HG03571 (cell line): ENCODE data around the gene FGF19.

Experiments used
- ATAC-seq: cut with Tn5 transposase; IDR thresholded peaks from one replicate; pipeline ENCODE4 v1.9.1; 2021; ENCODE audit not compliant: unreplicated experiment

The FGF19 gene

DNA sequence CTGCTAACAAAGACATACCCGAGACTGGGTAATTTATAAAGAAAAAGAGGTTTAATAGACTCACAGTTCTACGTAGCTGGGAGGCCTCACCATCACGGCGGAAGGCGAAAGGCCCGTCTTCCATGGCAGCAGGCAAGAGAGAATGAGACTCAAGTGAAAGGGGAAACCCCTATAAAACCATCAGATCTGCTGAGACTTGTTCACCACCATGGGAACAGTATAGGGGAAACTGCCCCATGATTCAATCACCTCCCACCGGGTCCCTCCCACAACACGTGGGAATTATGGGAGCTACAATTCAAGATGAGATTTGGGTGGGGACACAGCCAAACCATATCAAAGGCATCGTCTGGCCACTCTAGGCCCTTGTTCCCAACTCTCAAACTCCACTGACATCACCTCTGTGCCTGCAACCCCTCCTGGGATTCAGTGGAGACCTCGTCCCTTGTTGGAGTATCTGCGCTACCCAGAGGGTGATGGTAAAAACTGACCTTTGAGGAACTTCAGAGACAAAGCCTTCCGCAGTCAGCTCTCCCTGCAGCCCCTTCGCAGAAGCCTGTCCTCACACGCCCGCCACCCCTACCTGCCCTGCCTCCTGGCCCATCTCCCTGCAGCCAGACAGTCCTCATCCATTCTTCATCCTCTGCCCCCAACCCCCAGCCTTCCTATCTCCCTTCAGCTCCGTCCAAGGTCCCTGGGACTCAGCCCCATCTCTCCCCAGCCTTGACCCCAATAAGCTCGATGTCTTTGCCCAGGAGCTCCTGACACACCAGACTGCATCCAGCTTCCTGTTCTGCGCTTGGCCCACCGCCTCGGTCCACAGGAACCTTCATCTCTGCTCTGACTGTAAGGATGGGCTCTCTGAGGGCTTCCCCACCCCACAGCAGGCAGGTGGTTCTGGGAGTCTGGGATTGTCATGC, 47.0 kb downstream of the FGF19 start:
- no peak for ATAC-seq

DNA sequence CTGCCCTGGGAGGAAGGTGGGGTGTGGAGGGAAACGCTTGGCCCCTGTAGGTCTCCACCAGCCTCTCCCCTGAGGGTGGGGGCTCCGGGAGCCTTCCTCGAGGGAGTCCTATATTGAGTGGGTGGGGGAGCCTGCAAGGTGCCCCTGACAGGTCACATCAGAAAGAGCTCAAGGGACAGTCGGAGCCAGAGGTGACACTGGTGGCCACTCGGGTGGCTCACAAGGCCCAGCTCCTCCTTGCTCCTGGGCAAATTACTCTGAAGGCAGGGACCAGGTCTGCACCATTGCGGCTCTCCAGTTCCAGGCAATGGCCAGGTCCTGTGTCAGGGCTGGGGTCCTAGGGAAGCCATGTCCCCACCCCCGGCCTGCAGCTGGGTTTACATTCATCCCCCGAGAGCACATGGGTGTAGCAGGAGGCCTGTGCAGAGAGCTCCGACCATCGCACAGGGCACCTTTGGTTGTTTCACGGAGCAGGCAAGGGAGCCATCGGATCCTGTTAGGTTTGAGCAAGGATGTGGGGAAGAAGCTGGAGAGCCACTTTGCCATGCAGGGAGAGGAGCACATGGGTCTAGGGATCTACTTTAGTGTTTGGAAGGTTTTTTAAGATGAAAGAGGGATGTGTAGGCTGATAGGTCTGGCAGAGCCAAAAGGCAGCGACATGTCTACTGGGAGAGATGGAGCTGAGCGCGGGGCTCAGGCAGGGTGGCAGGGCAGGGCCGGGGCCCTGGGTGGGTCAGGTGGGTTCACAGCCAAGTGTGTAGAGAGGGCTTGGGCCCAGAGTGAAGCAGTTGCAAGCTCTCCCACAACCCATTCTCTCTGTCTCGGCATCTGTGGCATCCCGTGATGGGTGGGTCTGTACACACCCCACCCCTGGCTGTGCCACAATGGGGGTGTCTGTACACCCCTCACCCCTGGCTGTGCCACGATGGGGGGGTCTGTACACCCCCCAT, 48.1 kb downstream of the FGF19 start:
- no peak for ATAC-seq

DNA sequence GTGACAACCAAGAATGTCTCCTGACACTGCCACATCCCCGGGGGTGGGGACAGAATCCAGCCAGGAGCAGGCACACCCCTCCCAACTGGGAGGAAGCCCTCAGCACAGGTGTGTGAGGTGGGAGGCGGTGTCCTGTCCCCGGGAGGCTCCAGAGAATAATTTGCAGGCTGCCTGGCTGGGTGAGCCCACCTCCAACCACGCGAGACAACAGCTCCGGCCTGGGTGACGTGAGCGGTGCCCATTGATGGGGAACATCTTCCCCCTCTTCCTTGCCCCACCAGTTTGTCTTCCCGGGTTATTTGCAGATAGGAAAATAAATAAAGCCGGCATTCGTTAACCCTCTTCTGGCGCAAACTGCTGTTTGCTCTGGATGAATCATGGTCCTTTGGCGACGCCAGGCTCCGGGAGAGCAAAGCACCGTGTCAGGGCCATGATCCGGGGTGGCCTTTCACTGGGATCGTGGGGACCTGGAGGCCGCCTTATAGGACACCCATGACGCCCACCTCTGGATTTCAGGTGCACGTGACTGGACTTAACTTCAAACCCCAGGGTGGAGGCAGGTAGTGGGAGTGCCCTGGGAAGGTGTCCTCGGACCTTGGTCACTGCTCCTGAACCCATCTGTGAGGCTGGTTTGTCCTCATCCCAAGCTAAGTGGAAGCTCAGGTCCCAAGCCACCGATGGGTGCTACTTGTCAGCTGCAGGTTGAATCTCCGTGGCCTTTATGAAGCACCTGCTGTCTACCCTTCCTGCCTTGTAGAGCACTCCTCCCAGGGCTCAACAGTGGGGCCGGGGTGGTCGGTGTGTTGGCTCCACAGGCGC, 49.0 kb downstream of the FGF19 start:
- ATAC-seq, result no peak

DNA sequence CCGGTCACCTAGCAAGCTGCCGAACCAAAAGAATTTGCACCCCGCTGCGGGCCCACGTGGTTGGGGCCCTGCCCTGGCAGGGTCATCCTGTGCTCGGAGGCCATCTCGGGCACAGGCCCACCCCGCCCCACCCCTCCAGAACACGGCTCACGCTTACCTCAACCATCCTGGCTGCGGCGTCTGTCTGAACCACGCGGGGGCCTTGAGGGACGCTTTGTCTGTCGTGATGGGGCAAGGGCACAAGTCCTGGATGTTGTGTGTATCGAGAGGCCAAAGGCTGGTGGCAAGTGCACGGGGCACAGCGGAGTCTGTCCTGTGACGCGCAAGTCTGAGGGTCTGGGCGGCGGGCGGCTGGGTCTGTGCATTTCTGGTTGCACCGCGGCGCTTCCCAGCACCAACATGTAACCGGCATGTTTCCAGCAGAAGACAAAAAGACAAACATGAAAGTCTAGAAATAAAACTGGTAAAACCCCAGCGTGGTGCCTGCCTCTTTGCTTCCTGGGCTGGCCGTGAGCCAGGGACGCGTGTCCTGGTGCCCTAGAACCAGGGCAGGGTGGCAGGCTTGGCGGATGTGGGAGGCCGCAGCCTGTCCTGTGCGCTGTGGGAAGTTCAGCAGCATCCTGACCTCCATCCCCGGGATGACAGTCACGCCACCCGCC, 49.7 kb downstream of the FGF19 start:
- ATAC-seq, result no peak

DNA sequence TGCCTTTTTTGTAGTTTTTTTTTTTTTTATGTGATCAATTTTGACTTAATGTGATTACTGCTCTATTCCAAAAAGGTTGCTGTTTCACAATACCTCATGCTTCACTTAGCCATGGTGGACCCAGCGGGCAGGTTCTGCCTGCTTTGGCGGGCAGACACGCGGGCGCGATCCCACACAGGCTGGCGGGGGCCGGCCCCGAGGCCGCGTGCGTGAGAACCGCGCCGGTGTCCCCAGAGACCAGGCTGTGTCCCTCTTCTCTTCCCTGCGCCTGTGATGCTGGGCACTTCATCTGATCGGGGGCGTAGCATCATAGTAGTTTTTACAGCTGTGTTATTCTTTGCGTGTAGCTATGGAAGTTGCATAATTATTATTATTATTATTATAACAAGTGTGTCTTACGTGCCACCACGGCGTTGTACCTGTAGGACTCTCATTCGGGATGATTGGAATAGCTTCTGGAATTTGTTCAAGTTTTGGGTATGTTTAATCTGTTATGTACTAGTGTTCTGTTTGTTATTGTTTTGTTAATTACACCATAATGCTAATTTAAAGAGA, 50.3 kb downstream of the FGF19 start:
- ATAC-seq, result no peak

DNA sequence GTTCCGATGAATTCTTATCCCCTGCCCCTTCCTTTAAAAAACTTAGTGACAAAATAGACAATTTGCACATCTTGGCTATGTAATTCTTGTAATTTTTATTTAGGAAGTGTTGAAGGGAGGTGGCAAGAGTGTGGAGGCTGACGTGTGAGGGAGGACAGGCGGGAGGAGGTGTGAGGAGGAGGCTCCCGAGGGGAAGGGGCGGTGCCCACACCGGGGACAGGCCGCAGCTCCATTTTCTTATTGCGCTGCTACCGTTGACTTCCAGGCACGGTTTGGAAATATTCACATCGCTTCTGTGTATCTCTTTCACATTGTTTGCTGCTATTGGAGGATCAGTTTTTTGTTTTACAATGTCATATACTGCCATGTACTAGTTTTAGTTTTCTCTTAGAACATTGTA, 50.8 kb downstream of the FGF19 start:
- ATAC-seq, result no peak

DNA sequence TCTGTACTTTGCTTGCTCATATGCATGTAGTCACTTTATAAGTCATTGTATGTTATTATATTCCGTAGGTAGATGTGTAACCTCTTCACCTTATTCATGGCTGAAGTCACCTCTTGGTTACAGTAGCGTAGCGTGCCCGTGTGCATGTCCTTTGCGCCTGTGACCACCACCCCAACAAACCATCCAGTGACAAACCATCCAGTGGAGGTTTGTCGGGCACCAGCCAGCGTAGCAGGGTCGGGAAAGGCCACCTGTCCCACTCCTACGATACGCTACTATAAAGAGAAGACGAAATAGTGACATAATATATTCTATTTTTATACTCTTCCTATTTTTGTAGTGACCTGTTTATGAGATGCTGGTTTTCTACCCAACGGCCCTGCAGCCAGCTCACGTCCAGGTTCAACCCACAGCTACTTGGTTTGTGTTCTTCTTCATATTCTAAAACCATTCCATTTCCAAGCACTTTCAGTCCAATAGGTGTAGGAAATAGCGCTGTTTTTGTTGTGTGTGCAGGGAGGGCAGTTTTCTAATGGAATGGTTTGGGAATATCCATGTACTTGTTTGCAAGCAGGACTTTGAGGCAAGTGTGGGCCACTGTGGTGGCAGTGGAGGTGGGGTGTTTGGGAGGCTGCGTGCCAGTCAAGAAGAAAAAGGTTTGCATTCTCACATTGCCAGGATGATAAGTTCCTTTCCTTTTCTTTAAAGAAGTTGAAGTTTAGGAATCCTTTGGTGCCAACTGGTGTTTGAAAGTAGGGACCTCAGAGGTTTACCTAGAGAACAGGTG, 51.8 kb downstream of the FGF19 start:
- no peak for ATAC-seq

DNA sequence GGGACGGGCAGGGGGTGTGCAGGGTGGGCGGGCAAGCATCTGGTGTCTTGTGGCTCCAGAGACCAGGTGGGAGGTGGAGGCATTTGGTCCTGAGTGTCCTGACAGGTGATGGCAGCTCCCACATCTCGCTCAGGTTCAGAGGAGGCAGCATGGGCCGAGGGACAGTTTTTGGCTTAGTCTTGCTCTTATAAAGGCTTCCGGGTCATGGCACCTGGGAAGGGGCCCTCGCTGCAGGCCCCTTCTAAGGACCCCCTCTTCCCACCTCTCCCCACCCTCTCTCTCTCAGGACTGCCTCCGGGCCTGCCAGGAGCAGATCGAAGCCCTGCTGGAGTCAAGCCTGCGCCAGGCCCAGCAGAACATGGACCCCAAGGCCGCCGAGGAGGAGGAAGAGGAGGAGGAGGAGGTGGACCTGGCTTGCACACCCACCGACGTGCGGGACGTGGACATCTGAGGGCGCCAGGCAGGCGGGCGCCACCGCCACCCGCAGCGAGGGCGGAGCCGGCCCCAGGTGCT, 52.9 kb downstream of the FGF19 start:
- ATAC-seq, result no peak

DNA sequence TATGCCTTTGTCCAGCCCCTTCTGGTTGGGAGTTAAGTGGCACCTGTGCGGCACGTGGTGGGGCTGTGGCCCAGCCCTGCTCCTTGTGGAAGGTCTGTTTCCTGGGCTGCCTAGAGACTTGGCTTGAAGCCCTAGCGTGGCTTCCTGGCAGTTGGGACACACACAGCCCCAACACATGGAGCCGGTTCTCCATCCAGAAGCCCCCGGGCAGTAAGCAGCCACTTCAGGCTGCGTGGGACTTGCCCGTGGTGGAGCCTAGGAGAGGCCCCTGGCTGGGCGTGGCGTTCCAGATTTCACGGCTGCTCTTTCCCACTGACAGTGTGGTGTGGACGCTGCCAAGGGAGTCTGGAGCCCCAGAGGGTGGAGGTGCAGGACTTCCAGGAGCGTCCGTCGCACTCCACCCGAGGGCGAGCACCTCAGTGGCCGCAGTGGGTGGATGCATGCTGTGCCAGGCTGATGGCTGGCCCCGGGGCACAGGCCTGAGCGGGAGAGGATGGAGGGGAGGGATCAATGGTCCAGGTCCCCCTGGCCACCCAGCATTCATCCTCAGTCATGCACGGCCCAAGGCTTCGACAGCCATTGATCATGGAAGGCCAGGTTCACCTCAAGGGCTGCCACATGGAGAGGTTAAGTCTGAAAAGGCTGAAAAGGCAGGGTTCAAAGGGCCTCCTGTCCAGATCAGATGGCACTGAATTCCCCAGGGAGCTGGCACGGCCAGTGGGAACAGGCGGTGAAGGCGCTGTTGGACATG, 53.6 kb downstream of the FGF19 start:
- no peak for ATAC-seq

DNA sequence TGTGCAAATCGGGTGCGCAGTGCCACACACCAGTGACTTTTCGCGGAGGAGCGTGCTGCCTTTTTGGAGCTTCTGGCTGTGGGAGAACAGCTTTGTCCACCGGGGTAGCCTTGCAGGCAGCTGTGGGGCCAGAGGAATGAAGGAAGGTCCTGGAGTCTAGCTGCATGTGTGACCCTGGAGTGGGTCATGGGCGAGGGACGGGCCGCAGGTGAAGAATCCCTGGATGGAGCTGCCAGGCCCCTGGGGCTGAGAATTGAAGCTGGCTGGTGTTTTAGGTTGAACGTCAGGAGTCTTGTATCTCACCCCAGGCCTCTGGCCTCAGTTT, 54.3 kb downstream of the FGF19 start:
- no peak for ATAC-seq

DNA sequence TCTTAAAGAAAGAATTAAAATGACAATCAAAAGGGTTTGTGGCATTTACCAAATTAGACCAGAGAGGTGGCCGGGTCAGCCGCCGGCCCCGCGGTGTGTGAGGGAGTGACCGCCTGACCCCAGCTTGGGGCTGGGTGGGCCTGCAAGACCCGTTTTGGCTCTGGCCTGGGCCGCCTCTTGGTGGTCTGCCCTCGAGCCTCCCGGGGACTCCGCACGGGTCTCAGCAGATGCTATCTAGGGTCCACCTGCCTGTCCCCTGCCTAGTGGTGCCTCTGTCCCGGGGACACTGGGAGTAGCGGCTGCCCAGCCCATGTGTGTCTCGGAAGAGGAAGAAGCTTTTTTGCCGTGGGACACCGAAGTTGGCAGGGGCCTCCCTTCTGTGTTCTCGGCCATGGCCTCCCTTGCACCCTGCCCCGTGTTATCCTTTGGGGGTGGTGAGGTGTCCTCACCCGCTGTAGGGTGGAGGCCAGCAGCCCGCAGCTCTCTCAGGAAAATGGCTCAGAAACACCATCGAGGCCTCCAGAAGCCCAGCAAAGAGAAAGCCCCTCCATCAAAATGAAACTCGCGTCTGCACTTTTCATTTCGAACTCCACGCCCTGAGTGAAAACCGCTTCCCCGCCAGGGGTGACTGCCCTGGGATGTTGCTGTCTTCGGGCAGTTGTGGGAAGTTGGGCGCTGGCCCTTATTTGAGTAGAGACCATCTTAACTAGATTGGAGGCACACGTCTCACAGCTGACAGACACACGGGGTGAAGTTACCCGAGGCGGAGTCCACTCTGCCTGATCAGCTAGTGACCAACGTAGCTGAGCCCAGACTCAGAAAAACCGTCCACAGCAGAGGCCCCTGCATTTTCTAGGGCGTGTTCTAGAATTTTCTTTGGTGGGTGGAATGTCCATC, 54.9 kb downstream of the FGF19 start:
- ATAC-seq, result no peak
